ENCODE results near the gene RPH3AL. TPM values are rescaled to one million over a fixed set of nuclear protein-coding genes. Genes with fewer than 3 reads are reported as not detected.

RPH3AL gene
- total RNA-seq, 1 donor: 2.0 TPM

DNA sequence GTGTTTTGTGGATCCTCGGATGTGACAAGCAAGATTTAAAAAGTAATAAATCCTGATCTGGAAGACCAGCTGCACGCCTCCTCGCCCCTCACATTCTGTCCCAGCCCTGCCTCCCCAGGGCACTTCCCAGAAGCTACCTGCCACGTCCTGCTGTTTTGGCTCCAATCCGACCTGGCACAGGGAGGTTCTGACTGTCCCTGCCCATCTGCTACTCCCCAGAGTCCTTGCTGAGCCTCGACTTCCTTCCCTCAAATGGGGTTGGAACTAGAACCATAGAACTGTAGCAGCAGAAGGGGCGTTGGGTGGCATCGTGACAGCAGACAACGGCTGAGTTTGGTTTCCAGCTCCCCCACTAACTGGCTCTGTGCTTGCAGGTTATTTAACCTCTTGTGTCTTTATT, 71.7 kb downstream of the RPH3AL start:
- TF ChIP-seq, protein P1, sequence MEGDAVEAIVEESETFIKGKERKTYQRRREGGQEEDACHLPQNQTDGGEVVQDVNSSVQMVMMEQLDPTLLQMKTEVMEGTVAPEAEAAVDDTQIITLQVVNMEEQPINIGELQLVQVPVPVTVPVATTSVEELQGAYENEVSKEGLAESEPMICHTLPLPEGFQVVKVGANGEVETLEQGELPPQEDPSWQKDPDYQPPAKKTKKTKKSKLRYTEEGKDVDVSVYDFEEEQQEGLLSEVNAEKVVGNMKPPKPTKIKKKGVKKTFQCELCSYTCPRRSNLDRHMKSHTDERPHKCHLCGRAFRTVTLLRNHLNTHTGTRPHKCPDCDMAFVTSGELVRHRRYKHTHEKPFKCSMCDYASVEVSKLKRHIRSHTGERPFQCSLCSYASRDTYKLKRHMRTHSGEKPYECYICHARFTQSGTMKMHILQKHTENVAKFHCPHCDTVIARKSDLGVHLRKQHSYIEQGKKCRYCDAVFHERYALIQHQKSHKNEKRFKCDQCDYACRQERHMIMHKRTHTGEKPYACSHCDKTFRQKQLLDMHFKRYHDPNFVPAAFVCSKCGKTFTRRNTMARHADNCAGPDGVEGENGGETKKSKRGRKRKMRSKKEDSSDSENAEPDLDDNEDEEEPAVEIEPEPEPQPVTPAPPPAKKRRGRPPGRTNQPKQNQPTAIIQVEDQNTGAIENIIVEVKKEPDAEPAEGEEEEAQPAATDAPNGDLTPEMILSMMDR (IDR thresholded peaks at IDR 0.05; ENCODE audit: insufficient read depth, low read length): no peak
- no peak overlapping the region for H3K4me3 ChIP-seq (ENCODE audit: low read depth, low read length)
- DNase-seq (ENCODE audit: low read depth): no peak

DNA sequence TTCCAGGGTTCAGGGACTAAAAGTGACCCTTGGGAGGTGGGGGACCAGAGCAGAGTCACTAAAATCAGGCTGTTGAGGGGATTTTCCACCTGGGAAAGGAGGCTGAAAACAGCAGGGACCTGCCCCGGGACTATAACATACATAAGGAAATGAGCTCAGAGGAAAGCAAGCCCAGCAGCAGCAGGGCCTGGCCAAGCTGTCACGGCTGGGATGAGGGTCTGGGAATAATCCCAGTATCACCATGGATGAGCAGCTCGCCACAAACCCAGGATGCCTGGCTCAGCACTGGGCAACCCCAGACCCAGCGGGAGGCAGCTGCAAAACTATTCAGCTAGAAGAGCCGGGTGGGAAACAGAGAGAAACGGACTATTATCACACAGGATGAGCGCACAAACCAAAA, 72.4 kb downstream of the RPH3AL start:
- DNase-seq (ENCODE audit: low read depth): no peak
- H3K4me3 ChIP-seq (ENCODE audit: low read depth, low read length): no peak overlapping the region
- TF ChIP-seq, protein P1 (IDR thresholded peaks at IDR 0.05; ENCODE audit: insufficient read depth, low read length): no peak

DNA sequence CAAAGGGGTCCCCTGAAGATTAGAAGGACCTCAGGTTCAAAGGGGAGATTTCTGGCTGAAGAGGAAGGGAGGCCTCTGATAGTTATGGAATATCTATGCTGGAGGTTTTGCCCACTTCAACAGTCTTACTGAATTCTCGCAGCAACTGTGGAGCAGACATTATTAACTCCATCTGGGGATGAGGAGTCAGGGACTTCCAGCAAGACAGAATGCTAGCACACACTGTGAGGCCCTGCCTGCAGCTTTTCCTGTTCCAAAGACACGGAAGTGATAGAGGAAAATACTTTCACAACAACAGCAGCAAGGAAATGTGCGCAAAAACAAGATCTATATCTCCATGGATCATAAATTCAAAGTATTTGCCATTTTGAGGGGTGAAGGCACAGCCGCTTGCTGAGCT, 72.8 kb downstream of the RPH3AL start:
- TF ChIP-seq, protein P1 (IDR thresholded peaks at IDR 0.05; ENCODE audit: insufficient read depth, low read length): no peak
- DNase-seq (ENCODE audit: low read depth): no peak
- no peak overlapping the region for H3K4me3 ChIP-seq (ENCODE audit: low read depth, low read length)

DNA sequence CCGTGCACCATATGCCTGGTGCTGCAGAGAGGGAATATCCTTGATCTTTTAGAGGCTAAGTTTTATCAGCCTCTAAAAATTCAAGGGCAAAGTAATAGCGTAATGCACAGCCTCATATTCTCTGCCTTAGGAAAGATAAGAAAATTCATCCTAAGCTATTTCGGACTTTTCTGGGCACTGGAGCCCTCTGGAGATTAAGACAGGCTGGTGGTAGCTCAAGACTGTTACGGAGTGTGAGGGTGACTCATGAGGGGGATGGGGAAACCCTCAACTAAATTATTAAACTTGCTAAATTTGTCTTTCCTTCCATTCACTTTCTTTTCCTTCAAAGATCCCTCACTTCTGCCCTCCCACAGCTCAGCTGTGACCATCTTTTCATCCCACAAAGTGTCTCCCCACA, 73.3 kb downstream of the RPH3AL start:
- no peak overlapping the region for H3K4me3 ChIP-seq (ENCODE audit: low read depth, low read length)
- TF ChIP-seq, protein P1 (IDR thresholded peaks at IDR 0.05; ENCODE audit: insufficient read depth, low read length): no peak
- DNase-seq (ENCODE audit: low read depth): no peak

DNA sequence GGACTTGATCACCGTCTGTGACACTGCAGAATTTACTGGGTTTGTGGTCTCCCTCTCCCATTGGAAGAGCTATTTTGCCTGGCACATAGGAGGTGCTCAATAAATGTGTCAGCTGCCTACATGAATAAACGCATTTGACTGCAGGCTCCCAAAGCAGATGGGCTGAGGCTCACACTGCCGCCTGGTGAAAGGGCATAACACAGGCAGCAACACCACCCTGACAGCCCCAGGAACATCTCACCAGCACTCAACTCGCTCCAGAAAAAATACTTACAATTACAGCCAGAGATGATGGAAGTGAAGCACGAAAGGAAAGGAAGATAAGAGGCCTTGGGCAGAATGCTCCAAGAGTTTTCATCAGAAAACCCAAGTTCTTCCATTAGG, 73.9 kb downstream of the RPH3AL start:
- TF ChIP-seq, protein P1 (IDR thresholded peaks at IDR 0.05; ENCODE audit: insufficient read depth, low read length): no peak
- H3K4me3 ChIP-seq (ENCODE audit: low read depth, low read length): no peak overlapping the region
- DNase-seq (ENCODE audit: low read depth): no peak

DNA sequence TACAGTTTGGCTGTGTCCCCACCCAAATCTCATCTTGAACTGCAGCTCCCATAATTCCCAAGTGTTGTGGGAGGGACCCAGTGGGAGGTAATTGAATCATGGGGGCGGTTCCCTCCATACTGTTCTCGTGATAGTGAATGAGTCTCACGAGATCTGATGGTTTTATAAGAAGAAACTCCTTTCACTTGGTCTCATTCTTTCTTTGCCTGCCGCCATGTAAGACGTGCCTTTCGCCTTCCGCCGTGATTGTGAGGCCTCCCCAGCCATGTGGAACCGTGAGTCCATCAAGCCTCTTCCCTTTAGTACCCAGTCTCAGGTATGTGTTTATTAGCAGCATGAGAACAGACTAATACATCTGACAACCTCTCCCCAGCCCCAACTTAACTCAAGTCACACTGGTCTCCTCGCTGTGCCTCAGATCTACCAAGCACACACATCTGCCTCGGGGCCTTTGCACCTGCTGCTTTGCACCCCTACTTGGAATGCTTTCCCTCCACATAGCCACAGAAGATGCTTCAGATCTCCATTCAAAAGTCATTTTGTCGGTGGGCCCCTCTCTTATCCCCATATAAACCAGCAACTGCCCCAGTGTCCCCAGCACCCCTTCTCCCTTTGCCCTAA, 74.4 kb downstream of the RPH3AL start:
- TF ChIP-seq, protein P1 (IDR thresholded peaks at IDR 0.05; ENCODE audit: insufficient read depth, low read length): no peak
- no peak overlapping the region for H3K4me3 ChIP-seq (ENCODE audit: low read depth, low read length)
- DNase-seq (ENCODE audit: low read depth): no peak

DNA sequence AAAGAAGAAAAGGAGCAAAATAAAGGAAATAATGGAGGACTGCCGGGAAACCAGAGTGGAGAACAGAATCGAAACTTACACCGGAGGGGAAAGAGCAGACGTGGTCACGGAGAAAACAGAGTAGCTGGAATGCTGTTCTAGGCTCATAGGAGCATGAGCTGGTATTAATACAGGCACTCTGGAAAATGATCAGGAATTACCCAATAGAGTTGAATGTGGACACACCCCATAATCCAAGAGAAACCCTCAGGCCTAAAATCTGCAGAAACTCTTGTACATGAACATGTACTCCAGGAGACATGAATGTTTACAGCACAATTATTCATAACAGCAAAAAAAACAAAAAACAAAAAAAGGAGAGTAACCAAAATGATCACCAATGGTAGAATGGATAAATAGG, 77.7 kb downstream of the RPH3AL start:
- TF ChIP-seq, protein P1 (IDR thresholded peaks at IDR 0.05; ENCODE audit: insufficient read depth, low read length): no peak
- no peak for DNase-seq (ENCODE audit: low read depth)
- H3K4me3 ChIP-seq (ENCODE audit: low read depth, low read length): no peak overlapping the region
